ENCODE data around the gene PDPR.
"Not testable (repeated sequence)": the region's sequence is repeated elsewhere in the genome, so short reads cannot be mapped to it uniquely, and the experiment has no call there.

The PDPR gene

GRCh38 chr16:70089289-70089688, 24.8 kb upstream of the PDPR start:
- not testable (repeated sequence) for H3K4me3 ChIP-seq (ENCODE audit: low read length); H3K9me3 ChIP-seq (ENCODE audit: control insufficient read depth, insufficient read depth, low read length); H3K36me3 ChIP-seq (ENCODE audit: control insufficient read depth, insufficient read depth, low read length); H3K27ac ChIP-seq (ENCODE audit: low read length); H3K27me3 ChIP-seq (ENCODE audit: control insufficient read depth, insufficient read depth, low read length); DNase-seq (ENCODE audit: low read depth, low spot score); H3K4me1 ChIP-seq (ENCODE audit: control insufficient read depth, insufficient read depth, low read length)
- no CpG with 5 or more reads among the region's 6 CpGs for WGBS (ENCODE audit: insufficient coverage, insufficient read length)

- not testable (repeated sequence) for H3K9me3 ChIP-seq (ENCODE audit: control insufficient read depth, insufficient read depth, low read length); H3K27me3 ChIP-seq (ENCODE audit: control insufficient read depth, insufficient read depth, low read length); DNase-seq (ENCODE audit: low read depth, low spot score); H3K4me3 ChIP-seq (ENCODE audit: low read length); H3K36me3 ChIP-seq (ENCODE audit: control insufficient read depth, insufficient read depth, low read length); H3K27ac ChIP-seq (ENCODE audit: low read length); H3K4me1 ChIP-seq (ENCODE audit: control insufficient read depth, insufficient read depth, low read length)
- no CpG with 5 or more reads among the region's 4 CpGs for WGBS (ENCODE audit: insufficient coverage, insufficient read length)
Measured at GRCh38 chr16:70091104-70091503, 23.0 kb upstream of the PDPR start.

- H3K27ac ChIP-seq (ENCODE audit: low read length); DNase-seq (ENCODE audit: low read depth, low spot score); H3K27me3 ChIP-seq (ENCODE audit: control insufficient read depth, insufficient read depth, low read length); H3K9me3 ChIP-seq (ENCODE audit: control insufficient read depth, insufficient read depth, low read length); H3K36me3 ChIP-seq (ENCODE audit: control insufficient read depth, insufficient read depth, low read length); H3K4me1 ChIP-seq (ENCODE audit: control insufficient read depth, insufficient read depth, low read length); H3K4me3 ChIP-seq (ENCODE audit: low read length): not testable (repeated sequence)
- no CpG with 5 or more reads among the region's 1 CpG for WGBS (ENCODE audit: insufficient coverage, insufficient read length)
Measured at GRCh38 chr16:70094096-70094495, 20.0 kb upstream of the PDPR start.

GRCh38 chr16:70109583-70110279, 4.4 kb upstream of the PDPR start:
- not testable (repeated sequence) for DNase-seq (ENCODE audit: low read depth, low spot score); H3K4me1 ChIP-seq (ENCODE audit: control insufficient read depth, insufficient read depth, low read length); H3K27me3 ChIP-seq (ENCODE audit: control insufficient read depth, insufficient read depth, low read length); H3K27ac ChIP-seq (ENCODE audit: low read length); H3K36me3 ChIP-seq (ENCODE audit: control insufficient read depth, insufficient read depth, low read length); H3K4me3 ChIP-seq (ENCODE audit: low read length); H3K9me3 ChIP-seq (ENCODE audit: control insufficient read depth, insufficient read depth, low read length)
- no CpG with 5 or more reads among the region's 15 CpGs for WGBS (ENCODE audit: insufficient coverage, insufficient read length)

GRCh38 chr16:70112162-70112561, 2.0 kb upstream of the PDPR start:
- H3K36me3 ChIP-seq (ENCODE audit: control insufficient read depth, insufficient read depth, low read length); H3K27me3 ChIP-seq (ENCODE audit: control insufficient read depth, insufficient read depth, low read length); H3K4me1 ChIP-seq (ENCODE audit: control insufficient read depth, insufficient read depth, low read length); H3K9me3 ChIP-seq (ENCODE audit: control insufficient read depth, insufficient read depth, low read length); H3K27ac ChIP-seq (ENCODE audit: low read length); DNase-seq (ENCODE audit: low read depth, low spot score); H3K4me3 ChIP-seq (ENCODE audit: low read length): not testable (repeated sequence)
- no CpG with 5 or more reads among the region's 6 CpGs for WGBS (ENCODE audit: insufficient coverage, insufficient read length)

- H3K27ac ChIP-seq (ENCODE audit: low read length); H3K36me3 ChIP-seq (ENCODE audit: control insufficient read depth, insufficient read depth, low read length); H3K27me3 ChIP-seq (ENCODE audit: control insufficient read depth, insufficient read depth, low read length); H3K4me1 ChIP-seq (ENCODE audit: control insufficient read depth, insufficient read depth, low read length); DNase-seq (ENCODE audit: low read depth, low spot score); H3K9me3 ChIP-seq (ENCODE audit: control insufficient read depth, insufficient read depth, low read length): not testable (repeated sequence)
- peak overlapping the region; percentile 27; the same call in 1 of the 2 replicates for H3K4me3 ChIP-seq (ENCODE audit: low read length)
- no CpG with 5 or more reads among the region's 15 CpGs for WGBS (ENCODE audit: insufficient coverage, insufficient read length)
Measured at GRCh38 chr16:70113599-70113981, 542 bp upstream of the PDPR start.

- not testable (repeated sequence) for H3K27ac ChIP-seq (ENCODE audit: low read length)
- no CpG with 5 or more reads among the region's 6 CpGs for WGBS (ENCODE audit: insufficient coverage, insufficient read length)
Measured at GRCh38 chr16:70118354-70118753, 4.2 kb downstream of the PDPR start.

GRCh38 chr16:70118776-70119175, 4.6 kb downstream of the PDPR start:
- WGBS (ENCODE audit: insufficient coverage, insufficient read length): no CpG with 5 or more reads among the region's 3 CpGs
- H3K4me1 ChIP-seq (ENCODE audit: control insufficient read depth, insufficient read depth, low read length); H3K27me3 ChIP-seq (ENCODE audit: control insufficient read depth, insufficient read depth, low read length); H3K36me3 ChIP-seq (ENCODE audit: control insufficient read depth, insufficient read depth, low read length); H3K9me3 ChIP-seq (ENCODE audit: control insufficient read depth, insufficient read depth, low read length); H3K4me3 ChIP-seq (ENCODE audit: low read length); DNase-seq (ENCODE audit: low read depth, low spot score); H3K27ac ChIP-seq (ENCODE audit: low read length): not testable (repeated sequence)

More at GRCh38 chr16:70118354-70118753, 4.2 kb downstream of the PDPR start:
- H3K4me3 ChIP-seq (ENCODE audit: low read length); H3K27me3 ChIP-seq (ENCODE audit: control insufficient read depth, insufficient read depth, low read length); H3K36me3 ChIP-seq (ENCODE audit: control insufficient read depth, insufficient read depth, low read length); H3K9me3 ChIP-seq (ENCODE audit: control insufficient read depth, insufficient read depth, low read length); DNase-seq (ENCODE audit: low read depth, low spot score); H3K4me1 ChIP-seq (ENCODE audit: control insufficient read depth, insufficient read depth, low read length): not testable (repeated sequence)

- not testable (repeated sequence) for H3K4me1 ChIP-seq (ENCODE audit: control insufficient read depth, insufficient read depth, low read length); DNase-seq (ENCODE audit: low read depth, low spot score); H3K27me3 ChIP-seq (ENCODE audit: control insufficient read depth, insufficient read depth, low read length); H3K36me3 ChIP-seq (ENCODE audit: control insufficient read depth, insufficient read depth, low read length); H3K4me3 ChIP-seq (ENCODE audit: low read length); H3K9me3 ChIP-seq (ENCODE audit: control insufficient read depth, insufficient read depth, low read length); H3K27ac ChIP-seq (ENCODE audit: low read length)
- no CpG with 5 or more reads among the region's 8 CpGs for WGBS (ENCODE audit: insufficient coverage, insufficient read length)
Measured at GRCh38 chr16:70120398-70120797, 6.3 kb downstream of the PDPR start.

- H3K4me3 ChIP-seq (ENCODE audit: low read length); H3K36me3 ChIP-seq (ENCODE audit: control insufficient read depth, insufficient read depth, low read length); H3K27me3 ChIP-seq (ENCODE audit: control insufficient read depth, insufficient read depth, low read length); H3K4me1 ChIP-seq (ENCODE audit: control insufficient read depth, insufficient read depth, low read length); H3K9me3 ChIP-seq (ENCODE audit: control insufficient read depth, insufficient read depth, low read length); H3K27ac ChIP-seq (ENCODE audit: low read length); DNase-seq (ENCODE audit: low read depth, low spot score): not testable (repeated sequence)
- WGBS (ENCODE audit: insufficient coverage, insufficient read length): no CpG with 5 or more reads among the region's 14 CpGs
Measured at GRCh38 chr16:70123822-70124221, 9.7 kb downstream of the PDPR start.

- H3K27ac ChIP-seq (ENCODE audit: low read length); DNase-seq (ENCODE audit: low read depth, low spot score); H3K27me3 ChIP-seq (ENCODE audit: control insufficient read depth, insufficient read depth, low read length); H3K4me3 ChIP-seq (ENCODE audit: low read length); H3K4me1 ChIP-seq (ENCODE audit: control insufficient read depth, insufficient read depth, low read length); H3K9me3 ChIP-seq (ENCODE audit: control insufficient read depth, insufficient read depth, low read length): not testable (repeated sequence)
- WGBS (ENCODE audit: insufficient coverage, insufficient read length): no CpG with 5 or more reads among the region's 11 CpGs
- H3K36me3 ChIP-seq (ENCODE audit: control insufficient read depth, insufficient read depth, low read length): peaks cover 11% of the 10 kb centered on the region; the same call in 1 of the 2 replicates
Measured at GRCh38 chr16:70126226-70126625, 12.1 kb downstream of the PDPR start.

All from iPS DF 6.9 (cell line).